ENCODE measurements around the gene GJB4.
"Not testable (repeated sequence)": the region's sequence is repeated elsewhere in the genome, so short reads cannot be mapped to it uniquely, and the experiment has no call there.

Gene GJB4

DNA sequence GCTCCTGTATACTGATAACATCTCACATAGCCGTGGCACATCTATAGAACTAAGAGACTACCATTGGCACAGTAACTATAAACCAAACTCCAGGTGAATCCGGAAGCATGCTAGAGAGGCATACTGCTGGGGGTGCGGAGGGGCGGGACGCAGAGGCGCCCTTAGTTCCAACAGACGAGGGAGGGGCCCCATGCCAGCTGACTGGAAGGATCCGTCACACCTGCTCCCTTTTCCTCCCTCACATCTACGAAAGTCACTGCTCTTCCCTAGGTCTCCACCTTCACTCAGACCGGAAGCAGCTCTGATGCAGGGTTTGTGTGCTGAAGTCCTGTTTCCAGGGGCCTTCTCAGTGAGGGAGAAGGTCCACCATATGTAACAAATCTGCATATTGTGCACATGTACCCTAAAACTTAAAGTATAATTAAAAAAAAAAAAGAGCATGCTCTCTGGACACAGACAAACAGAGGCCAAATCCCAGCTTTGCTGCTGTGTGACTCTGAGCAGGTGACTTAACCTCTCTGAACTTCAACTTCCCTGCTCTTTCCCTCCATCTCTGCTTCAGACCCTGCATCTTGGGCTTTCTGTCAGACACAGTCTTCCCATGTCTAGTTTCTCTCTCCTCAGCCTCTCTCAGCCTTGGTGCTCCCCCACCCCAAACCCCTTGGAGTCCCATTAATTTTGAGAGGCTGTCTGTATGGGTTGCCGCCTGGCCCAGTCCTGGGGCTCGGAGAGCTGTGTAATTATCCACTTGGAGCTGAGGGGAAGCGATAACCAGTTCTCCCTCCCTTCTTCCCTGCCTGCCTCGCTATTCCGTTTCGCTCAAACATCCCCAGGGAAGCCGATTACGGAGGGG lies 12.5 kb upstream of the GJB4 start:
- no peak for DNase-seq (ENCODE audit: low read depth)

DNA sequence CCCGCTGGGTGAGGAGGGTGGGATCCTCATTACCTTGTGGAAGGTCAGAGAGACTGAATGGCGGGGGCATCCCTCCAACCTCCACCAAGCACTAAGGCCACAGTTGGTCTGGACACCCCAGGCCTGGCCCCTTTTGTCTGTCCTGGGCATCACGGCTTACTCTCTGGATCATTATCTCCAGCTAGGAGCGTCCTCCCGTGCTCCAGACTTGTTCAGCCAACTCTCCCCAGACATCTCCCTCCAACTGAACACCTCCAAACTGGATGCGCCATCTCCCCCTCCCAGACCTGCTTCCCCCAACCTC lies 11.9 kb upstream of the GJB4 start:
- no peak for DNase-seq (ENCODE audit: low read depth)

DNA sequence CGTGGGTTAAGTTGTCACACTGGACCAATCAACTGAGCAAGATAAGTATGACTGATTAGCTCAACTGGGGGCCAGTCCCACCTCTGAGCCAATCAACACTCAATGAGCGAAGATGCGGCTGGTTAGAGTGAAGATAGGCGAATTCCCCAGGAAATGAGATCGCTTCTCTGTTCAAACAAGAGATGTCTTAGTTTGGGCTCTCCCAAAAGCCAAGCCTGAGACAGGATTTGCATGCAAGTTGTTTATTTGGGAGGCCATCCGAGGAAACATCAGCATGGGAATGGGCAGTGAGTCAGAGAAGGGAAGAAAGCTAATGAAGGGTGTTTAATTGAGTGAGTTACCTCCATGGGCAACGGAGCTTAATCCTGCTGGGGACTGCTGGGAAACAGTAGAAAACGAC lies 9.5 kb upstream of the GJB4 start:
- DNase-seq (ENCODE audit: low read depth): no peak

DNA sequence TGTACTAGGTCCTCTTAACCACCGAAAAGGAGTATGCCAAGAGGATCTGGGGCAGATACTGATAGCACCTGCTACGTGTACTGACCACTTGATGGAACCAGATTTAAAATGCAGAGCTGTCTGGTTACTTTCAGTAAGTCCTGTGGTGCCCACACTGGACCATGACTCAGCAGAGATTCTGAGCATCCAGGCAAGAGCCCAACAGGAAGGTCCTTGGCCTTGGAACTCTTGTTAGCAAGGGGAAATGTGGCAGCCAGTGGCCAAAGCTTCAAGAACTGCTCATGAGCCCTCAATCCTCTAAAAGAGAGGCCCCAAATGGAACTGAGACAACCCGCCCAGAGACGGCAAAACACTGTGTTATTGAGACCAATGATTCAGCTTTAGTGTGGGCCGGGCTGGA lies 8.9 kb upstream of the GJB4 start:
- no peak for DNase-seq (ENCODE audit: low read depth)

DNA sequence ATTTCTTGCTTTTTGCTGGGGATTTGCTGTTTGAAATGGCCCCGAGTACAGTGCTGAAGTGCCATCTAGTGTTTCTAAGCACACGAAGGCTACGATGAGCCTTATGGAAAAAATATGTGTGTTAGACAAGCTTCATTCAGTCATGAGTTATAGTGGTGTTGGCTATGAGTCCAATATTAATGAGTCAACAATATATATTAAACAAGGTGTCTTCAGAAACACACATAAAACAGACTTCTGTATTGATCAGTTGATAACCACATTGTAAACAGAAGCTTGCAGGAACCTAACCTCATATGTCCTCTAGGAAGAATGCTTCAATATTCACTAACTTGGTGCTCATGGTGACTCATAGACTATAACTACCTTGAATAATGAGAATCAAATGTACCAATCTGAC lies 6.4 kb upstream of the GJB4 start:
- DNase-seq (ENCODE audit: low read depth): no peak

DNA sequence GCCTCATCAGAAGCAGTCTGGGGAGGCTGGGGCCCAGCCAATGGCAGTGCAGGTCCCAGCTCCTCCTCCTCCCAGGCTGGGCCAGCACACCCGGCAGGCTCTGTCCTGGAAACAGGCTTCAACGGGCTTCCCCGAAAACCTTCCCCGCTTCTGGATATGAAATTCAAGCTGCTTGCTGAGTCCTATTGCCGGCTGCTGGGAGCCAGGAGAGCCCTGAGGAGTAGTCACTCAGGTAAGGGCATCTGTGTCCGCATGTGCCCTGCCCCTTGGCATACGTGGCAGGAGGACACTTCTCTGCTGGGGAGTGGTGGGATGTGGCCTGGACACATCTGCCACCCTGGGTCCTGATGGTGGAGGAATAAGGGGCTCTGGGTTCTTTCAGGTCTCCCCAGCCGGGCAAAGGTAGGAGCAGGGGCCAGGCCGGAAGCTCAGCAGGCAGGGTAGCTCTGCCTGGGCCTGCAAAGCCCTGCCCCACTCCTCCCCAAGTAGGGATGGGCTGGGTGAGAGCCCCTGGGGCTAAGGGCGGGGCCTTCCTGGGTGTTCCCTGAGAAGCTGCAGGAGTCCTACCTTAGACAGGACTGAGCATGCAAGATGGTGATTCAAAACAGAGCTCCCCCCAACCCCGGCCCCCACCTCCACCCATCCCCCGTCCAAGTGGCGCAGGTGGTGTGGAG lies 4.4 kb upstream of the GJB4 start, which contains the start of gene GJB5:
Gene GJB5, plus strand, starts transcription at position 84 of the 674 bp plus-strand sequence. CDS start 2,284 bp downstream, outside the sequence.
- DNase-seq (ENCODE audit: low read depth): no peak

DNA sequence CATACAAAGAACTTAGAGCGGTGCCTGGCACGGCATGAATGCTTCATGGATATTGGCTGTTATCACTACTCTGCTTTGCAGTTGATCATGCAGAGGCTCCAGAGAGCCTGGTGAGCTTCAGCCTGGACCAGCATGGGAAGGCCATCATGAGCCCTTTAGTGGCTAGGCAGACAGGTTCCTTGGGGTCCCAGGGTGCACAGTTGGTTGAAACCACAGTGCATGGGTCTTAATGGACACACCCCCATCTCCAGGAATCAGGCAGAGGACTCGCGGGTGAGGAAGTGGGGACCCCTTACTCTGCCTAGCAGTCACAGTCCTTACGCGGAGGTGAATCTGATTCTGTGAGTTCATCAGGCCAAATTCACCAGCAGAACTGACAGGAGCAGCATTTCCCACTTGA lies 3.6 kb upstream of the GJB4 start:
- no peak for DNase-seq (ENCODE audit: low read depth)

DNA sequence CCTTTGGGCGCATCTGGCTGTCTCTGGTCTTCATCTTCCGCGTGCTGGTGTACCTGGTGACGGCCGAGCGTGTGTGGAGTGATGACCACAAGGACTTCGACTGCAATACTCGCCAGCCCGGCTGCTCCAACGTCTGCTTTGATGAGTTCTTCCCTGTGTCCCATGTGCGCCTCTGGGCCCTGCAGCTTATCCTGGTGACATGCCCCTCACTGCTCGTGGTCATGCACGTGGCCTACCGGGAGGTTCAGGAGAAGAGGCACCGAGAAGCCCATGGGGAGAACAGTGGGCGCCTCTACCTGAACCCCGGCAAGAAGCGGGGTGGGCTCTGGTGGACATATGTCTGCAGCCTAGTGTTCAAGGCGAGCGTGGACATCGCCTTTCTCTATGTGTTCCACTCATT lies 2.2 kb upstream of the GJB4 start:
- DNase-seq (ENCODE audit: low read depth): no peak

DNA sequence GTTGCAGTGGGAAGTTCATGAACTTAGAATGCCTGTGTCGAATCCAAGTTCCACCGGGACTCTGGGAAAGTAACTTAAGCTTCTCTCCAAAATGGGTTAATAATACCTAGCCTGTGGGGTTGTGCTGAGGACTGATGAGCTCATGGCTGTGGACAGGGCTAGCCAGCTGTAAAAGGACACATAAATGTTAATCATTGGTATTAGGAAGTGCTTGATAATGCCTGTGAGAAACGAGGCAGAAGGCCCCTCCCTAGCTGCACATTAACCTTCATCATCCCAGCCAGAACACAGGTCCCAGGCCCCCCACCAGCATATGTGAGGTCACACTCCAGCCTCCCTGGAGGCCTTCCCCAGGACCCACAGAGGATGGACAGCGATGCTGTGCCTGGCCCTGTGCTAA lies 789 bp upstream of the GJB4 start:
- DNase-seq (ENCODE audit: low read depth): no peak

DNA sequence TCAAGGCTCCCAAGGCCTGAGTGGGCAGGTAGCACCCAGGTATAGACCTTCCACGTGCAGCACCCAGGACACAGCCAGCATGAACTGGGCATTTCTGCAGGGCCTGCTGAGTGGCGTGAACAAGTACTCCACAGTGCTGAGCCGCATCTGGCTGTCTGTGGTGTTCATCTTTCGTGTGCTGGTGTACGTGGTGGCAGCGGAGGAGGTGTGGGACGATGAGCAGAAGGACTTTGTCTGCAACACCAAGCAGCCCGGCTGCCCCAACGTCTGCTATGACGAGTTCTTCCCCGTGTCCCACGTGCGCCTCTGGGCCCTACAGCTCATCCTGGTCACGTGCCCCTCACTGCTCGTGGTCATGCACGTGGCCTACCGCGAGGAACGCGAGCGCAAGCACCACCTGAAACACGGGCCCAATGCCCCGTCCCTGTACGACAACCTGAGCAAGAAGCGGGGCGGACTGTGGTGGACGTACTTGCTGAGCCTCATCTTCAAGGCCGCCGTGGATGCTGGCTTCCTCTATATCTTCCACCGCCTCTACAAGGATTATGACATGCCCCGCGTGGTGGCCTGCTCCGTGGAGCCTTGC lies 1.7 kb downstream of the GJB4 start:
- DNase-seq (ENCODE audit: low read depth): no peak

DNA sequence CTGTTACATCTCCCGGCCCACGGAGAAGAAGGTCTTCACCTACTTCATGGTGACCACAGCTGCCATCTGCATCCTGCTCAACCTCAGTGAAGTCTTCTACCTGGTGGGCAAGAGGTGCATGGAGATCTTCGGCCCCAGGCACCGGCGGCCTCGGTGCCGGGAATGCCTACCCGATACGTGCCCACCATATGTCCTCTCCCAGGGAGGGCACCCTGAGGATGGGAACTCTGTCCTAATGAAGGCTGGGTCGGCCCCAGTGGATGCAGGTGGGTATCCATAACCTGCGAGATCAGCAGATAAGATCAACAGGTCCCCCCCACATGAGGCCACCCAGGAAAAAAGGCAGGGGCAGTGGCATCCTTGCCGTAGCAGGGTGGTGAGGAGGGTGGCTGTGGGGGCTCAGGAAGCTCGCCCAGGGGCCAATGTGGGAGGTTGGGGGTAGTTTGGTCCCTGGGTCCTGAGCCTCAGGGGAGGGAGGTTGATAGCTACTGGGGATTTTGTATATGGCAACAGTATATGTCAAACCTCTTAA lies 2.3 kb downstream of the GJB4 start:
- DNase-seq (ENCODE audit: low read depth): no peak

DNA sequence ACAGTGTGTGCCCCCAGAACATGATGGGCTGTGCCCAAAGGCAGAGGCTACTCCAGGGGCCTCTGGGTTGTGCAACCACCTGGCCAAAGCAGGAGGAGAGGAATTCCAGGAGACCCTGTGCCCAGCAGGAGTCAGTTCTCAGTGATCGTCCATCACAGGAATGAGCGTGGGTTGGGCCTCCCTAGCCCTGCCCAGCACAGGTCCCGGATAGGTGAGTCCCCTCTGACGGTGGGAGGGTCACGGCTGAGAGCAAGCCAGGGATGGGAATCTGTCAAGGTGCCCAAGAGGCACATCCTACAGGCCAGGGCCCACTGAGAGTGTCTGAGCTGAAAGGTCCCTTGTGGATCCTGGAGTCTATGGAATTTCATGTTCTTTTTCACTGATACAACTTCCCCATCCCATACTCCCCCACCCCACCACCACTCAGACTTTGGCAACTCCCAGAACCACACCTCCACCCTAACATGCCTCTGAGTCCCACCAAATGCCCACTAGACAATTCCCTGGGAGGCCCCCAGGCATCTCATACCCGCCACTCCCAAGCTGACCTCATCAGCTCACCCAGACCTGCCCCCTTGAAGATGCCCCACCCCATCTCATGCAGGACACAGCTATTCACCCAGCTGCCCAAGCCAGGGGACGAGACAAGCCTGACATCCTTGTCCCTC lies 3.1 kb downstream of the GJB4 start:
- DNase-seq (ENCODE audit: low read depth): no peak

DNA sequence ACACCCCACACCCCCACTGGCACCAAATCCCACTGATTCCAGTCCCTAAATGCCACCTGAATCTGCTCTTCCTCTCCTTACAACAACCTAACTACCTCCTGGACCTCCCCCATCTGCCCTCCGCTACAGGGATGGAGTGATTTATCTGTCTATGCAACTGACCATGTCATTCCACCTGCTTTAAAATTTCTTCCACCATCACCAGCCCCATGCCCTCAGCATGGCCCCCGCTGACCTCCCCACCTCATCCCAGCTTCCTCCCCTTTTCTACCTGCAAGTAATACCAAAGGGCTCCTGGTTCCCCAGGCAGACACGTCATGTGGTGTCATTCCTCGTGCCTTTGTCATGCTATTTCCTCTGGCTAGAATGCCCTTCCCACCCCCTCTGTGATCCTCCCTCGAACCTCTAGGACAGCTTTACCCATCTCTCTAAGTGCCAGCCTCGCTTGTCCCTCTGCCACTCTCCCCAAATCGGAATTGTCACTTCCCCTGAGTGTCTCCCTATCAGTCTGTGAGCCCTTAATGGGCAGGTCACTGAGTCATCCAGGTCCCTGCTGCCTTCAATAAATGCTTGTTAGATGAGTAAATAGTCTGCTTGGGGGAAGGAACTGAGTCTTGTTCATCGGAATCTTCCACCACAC lies 3.7 kb downstream of the GJB4 start:
- DNase-seq (ENCODE audit: low read depth): no peak

DNA sequence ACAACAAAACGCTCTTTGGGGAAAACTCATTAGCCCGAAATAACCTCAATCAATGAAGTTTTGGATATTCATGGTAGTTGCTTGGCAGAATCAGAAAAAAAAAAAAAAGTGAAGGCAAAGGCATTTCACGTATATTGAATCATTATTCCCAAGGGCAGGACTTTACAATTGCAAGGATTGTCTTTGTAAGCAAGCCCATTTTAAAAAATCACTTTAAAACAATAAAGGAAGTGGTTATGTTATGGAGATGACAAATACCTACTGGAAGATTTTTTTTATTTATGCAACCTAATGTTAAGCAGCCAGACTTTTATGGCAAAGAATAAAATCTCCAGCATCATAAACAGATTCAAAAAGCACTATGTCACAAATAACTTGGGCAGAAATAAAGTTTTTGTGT lies 9.3 kb downstream of the GJB4 start:
- no peak for DNase-seq (ENCODE audit: low read depth)

DNA sequence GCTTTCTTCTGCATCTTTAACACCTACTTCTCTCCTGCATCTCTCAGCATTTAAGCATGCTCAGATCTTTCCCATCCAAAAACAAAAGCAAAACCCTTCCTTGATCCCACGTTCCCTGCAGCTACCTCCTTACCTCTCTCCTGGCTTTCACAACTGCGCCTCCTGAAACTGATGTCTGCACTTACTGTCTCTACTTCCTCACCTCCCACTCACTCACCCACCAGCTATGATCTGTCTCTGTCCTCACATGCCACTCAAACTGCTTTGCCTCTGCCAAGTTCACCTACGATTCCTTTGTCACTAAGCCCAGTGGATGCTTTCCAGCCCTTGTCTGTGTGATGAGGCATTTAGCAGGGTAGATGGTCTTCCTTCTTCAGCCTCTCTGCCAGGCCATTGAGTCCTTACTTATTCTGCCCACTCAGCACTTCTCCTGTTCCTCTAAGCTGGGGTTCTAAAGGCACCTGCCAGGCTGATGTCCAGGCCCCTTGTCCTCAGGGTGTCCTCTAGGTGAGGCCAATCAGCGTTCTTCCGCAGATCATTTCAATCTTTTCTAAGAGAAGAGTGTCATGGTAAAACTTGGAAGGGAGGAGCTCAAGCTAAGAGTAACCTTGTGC lies 11.5 kb downstream of the GJB4 start:
- no peak for DNase-seq (ENCODE audit: low read depth)

DNA sequence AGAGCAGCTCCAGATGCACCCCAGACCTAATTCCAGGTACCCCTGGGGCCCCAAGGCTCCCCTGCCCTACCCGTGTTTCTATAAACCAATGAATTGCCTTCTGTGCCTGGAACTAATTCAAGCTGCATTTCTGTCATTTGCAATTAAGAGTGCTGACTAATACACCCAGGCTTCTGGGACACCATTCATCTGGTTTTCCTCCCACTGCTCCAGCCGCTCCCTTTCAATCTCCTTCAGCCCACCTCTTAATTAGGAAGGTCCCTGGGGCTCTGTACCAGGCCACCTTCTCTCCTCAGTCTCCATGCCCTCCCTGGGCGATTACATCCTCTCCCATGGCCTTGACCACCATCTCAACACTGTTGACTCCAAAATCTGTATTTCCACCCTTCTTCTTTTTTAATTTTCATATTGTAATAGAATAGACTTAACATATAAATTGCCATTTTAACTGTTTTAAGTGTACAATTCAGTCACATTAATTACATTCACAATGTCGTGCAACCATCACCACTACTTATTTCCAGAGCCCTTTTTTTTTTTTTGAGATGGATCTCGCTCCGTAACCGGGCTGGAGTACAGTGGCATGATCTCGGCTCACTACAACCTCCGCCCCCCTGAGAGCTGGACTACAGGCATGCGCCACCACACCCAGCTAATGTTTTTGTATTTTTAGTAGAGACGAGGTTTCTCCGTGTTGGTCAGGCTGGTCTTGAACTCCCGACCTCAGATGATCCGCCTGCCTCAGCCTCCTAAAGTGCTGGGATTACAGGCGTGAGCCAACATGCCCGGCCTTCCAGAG lies 12.2 kb downstream of the GJB4 start:
- no peak for DNase-seq (ENCODE audit: low read depth)

DNA sequence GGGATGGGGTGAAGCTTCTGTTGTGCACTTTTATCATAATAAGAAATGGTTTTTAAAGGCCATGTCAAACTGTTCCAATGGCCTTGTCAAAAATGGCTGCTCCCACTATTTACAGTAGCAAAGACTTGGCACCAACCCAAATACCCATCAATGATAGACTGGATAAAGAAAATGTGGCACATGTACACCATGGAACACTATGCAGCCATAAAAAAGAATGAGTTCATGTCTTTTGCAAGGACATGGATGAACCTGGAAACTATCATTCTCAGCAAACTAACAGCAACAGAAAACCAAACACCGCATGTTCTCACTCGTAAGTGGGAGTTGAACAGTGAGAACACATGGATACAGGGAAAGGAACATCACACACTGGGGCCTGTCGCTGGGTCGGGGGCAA lies 13.6 kb downstream of the GJB4 start:
- DNase-seq (ENCODE audit: low read depth): not testable (repeated sequence)

DNA sequence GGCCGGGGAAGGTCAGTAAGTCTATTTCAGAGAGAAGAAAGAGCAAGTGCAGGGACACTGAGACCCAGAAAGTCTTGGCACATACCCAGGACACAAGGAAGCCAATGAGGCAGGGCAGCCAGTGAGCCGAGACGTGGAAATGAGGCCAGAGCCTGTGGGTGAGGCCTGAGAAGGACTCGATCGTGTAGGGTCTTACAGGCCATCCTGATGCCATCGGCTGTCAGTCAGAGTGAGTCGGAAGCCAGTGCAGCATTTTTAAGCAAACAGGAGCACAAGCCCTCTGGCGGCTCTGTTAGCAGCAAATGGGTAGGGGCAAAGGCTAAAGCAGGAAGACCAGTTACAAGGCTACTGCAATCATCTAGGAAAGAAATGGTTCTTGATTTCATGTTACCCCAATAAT lies 15.4 kb downstream of the GJB4 start:
- no peak for DNase-seq (ENCODE audit: low read depth)

DNA sequence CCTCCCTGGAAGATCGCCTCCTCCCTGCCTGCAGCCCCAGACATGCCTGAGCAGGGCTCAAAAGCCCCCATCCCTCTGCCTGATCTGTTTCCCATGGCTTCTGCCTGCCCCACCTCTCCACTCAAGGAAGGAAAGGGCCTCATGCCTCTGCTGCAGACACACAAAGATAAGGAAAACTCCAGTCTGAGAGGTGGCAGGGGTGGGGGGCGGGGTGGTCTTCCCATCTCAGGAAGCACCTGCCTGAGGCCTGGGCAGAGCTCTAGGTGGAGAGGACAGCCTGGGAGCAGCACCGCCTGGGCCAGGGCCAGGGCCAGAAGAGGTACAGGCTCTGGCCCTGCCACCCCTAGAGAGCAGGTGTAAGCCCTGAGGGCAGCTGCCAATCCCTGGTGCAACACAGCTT lies 17.4 kb downstream of the GJB4 start:
- DNase-seq (ENCODE audit: low read depth): no peak

DNA sequence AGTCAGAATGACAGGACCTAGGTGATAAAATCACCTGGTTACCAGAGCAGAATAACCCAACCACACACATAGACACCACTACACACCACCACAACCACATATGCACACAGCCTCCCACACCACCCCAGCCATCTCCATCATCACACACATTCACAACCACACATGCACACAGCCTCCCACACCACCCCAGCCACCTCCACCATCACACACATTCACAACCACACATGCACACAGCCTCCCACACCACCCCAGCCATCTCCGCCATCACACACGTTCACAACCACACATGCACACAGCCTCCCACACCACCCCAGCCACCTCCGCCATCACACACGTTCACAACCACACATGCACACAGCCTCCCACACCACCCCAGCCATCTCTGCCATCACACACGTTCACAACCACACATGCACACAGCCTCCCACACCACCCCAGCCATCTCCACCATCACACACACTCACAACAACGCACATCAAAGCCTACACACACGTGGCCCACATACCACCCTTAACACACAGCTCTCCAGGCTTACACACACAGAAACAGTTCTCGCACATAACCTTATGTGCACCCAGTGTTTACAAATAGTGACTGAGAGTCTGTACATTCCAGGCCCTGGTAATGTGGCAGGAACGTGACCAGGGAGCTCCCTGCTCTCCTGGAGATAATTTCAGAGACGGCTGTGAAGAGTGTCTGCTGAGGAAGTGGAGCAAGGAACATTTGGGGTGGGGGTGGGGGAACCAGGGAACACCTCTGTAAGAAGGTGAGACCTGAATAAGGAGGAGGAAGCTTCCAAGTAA lies 18.2 kb downstream of the GJB4 start:
- DNase-seq (ENCODE audit: low read depth): no peak
